Left lung (tissue), 10 donors: ENCODE measurements around the gene PRM1. TPM values are rescaled to one million over a fixed set of nuclear protein-coding genes. Genes with fewer than 3 reads are reported as not detected.
A peak's percentile ranks its signal among the peaks of the same experiment; 100 is the strongest.

Source experiments
- ATAC-seq: fragments of 200-7000 bp; cut with Tn5 transposase; one replicate; pipeline ENCODE4 v1.9.1; 2020; ENCODE audit warnings: moderate library complexity
- DNase-seq, 4 donors: peaks; one replicate each; pipeline ENCODE4 v3.0.0-alpha.2; 2013 to 2020
- H3K27ac ChIP-seq, 2 donors: fragments of 200-600 bp; sonication (generic) in 1 of 2; one replicate each; pipeline versions ENCODE4 v1.5.0 to v1.8.0; 2020 to 2021
- H3K27me3 ChIP-seq, 2 donors: fragments of 200-600 bp; sonication (generic) in 1 of 2; one replicate each; pipeline versions ENCODE4 v1.5.0 to v1.8.0; 2020 to 2021
- H3K36me3 ChIP-seq, 2 donors: fragments of 200-600 bp; sonication (generic) in 1 of 2; one replicate each; pipeline versions ENCODE4 v1.5.0 to v1.8.0; 2020 to 2021
- H3K4me1 ChIP-seq, 2 donors: fragments of 200-600 bp; one replicate each; pipeline ENCODE4 v1.8.0; 2021
- H3K4me3 ChIP-seq, 2 donors: fragments of 200-600 bp; sonication (generic) in 1 of 2; one replicate each; pipeline versions ENCODE4 v1.5.0 to v1.8.0; 2020 to 2021; ENCODE audit warnings: mild to moderate bottlenecking in 1 of 2
- H3K9me3 ChIP-seq, 2 donors: fragments of 200-600 bp; sonication (generic) in 1 of 2; one replicate each; pipeline versions ENCODE4 v1.5.0 to v1.8.0; 2020 to 2021
- intact Hi-C, 2 donors: fragments of 100-400 bp; cut with DNase I; formaldehyde crosslinking; loops; one replicate each; pipeline versions ENCODE4 v1.11.2 to v1.14.2; 2022
- polyA plus RNA-seq, 6 donors: library from polyadenylated mRNA; unstranded; fragments of 120-200 nt; gene quantifications; one replicate each; pipeline ENCODE4 v1.2.1, GENCODE V29; 2013; ENCODE audit not compliant: insufficient read length in 6 of 6
- total RNA-seq, 2 donors: library from RNA; stranded (reverse); fragmentation: NEBNext Ultra II Directional; extraction: Animal tissue kit (Norgen Biotek cat#: 25700); gene quantifications; one replicate each; pipeline ENCODE4 v1.2.1, GENCODE V29; 2021
- TF ChIP-seq, protein P1 (sequence below), 2 donors: fragments of 200-600 bp; sonication (generic) in 1 of 2; IDR thresholded peaks; one replicate each; pipeline versions ENCODE4 v1.5.0 to v1.8.0; 2021; ENCODE audit warnings: antibody characterized with exemption in 2 of 2
- donor health status: DM: no; HTN: yes; CAD: no.
- donor health status: DM: no; HTN: no; CAD: no.

PRM1 gene
- total and polyA plus RNA-seq, 8 donors = 0.44 TPM; not detected in 7

DNA sequence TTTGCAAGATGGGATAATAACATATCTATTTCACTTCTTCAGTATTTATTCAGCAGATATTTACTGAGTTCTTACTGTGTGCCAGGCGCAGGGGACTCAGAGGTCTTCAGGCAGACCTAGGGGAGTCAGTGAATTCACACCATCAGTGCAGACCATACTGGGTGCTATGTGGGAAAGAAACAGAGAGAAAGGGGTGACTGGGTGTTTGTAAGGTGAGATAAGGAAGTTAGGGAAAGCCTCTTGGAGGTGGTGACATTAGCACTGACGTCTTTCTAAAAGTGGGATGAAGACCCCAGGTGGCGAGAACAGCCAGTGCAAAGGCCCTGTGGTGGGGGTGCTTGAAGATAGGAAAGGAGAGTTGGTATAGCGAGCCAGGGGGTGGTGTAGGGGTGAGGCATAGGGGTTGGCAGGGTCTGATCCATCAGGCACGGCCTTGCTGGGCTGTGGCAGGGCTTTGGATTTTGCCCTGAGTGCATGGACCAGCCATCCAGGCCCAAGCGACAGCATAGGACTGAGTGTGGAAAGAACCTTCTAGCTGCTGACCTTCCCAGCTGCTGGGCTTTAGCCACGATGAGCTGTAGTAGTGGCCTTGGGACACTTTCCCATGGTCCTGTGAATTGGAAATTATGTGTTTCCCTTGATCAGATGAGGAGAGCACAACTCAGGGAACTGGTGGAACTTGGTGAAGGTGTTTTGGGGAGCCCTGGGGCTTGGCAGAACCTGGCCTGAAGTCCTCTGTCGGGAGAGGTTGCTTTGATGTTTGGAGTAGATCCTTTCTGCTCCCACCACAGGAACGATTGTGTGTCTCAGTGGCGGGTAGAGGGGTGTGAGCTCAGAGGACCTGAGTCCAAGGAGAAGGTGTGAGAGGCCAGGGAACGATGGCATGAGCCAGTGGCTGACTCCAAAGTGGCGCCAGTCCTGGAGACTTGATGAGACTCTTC, 21.2 kb downstream of the PRM1 start:
- DNase-seq (no peak), ATAC-seq (no peak)
- peaks cover 0 to under 1% of the 10 kb centered on the region in 2 donors for H3K36me3 ChIP-seq
- H3K4me1 ChIP-seq = peaks cover 15 to 28% of the 10 kb centered on the region in 2 donors
- TF ChIP-seq, protein P1, sequence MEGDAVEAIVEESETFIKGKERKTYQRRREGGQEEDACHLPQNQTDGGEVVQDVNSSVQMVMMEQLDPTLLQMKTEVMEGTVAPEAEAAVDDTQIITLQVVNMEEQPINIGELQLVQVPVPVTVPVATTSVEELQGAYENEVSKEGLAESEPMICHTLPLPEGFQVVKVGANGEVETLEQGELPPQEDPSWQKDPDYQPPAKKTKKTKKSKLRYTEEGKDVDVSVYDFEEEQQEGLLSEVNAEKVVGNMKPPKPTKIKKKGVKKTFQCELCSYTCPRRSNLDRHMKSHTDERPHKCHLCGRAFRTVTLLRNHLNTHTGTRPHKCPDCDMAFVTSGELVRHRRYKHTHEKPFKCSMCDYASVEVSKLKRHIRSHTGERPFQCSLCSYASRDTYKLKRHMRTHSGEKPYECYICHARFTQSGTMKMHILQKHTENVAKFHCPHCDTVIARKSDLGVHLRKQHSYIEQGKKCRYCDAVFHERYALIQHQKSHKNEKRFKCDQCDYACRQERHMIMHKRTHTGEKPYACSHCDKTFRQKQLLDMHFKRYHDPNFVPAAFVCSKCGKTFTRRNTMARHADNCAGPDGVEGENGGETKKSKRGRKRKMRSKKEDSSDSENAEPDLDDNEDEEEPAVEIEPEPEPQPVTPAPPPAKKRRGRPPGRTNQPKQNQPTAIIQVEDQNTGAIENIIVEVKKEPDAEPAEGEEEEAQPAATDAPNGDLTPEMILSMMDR (IDR thresholded peaks at IDR 0.05) = no peak
- no peaks in the 10 kb centered on the region for H3K9me3 ChIP-seq
- peak overlapping the region in 1 of 2 donors; percentile 26 for H3K27ac ChIP-seq
- peaks cover 0 to 2% of the 10 kb centered on the region in 2 donors for H3K27me3 ChIP-seq
- H3K4me3 ChIP-seq = no peak overlapping the region
- intact Hi-C loops = loop anchor here in 1 of 2 donors (10.0 kb wide), 1 partner anchor 145 kb away; no protein-coding TSS in a partner anchor

GRCh38 chr16:11258553-11259492, 22.3 kb downstream of the PRM1 start:
- H3K27me3 ChIP-seq = peaks cover 0 to 7% of the 10 kb centered on the region in 2 donors
- no peak overlapping the region for H3K4me3 ChIP-seq
- H3K4me1 ChIP-seq = peaks cover 19 to 37% of the 10 kb centered on the region in 2 donors
- intact Hi-C loops = loop anchor here in 1 of 2 donors (10.0 kb wide), 1 partner anchor 144 kb away; no protein-coding TSS in a partner anchor
- H3K36me3 ChIP-seq = peaks cover 0 to 10% of the 10 kb centered on the region in 2 donors
- peak overlapping the region in 1 of 2 donors; percentile 26 for H3K27ac ChIP-seq
- no peaks in the 10 kb centered on the region for H3K9me3 ChIP-seq
- TF ChIP-seq, protein P1 (IDR thresholded peaks at IDR 0.05) = no peak
- DNase-seq = no peak
- ATAC-seq = no peak

GRCh38 chr16:11257131-11257938, 23.8 kb downstream of the PRM1 start:
- Histone ChIP-seq H3K27ac (peak overlapping the region; percentile 96), H3K9me3 (no peaks in the 10 kb centered on the region), H3K4me1 (peaks cover 25 to 52% of the 10 kb centered on the region in 2 donors), H3K36me3 (peaks cover 0 to 21% of the 10 kb centered on the region in 2 donors), H3K27me3 (peaks cover 0 to 7% of the 10 kb centered on the region in 2 donors), H3K4me3 (peak overlapping the region; percentile 74 to 92)
- peak; percentile 74 to 89 (median 84) for DNase-seq
- TF ChIP-seq, protein P1 (IDR thresholded peaks at IDR 0.05) = peak; percentile 61 to 72
- ATAC-seq = peak; percentile 72
- intact Hi-C loops = loop anchor here in 1 of 2 donors (2.0 to 10.0 kb wide), 2 partner anchors 143 to 287 kb away; no protein-coding TSS in a partner anchor

- DNase-seq (peak in 3 of 4 donors; percentile 52 to 92 (median 80)), ATAC-seq (peak; percentile 54)
- TF ChIP-seq, protein P1 (IDR thresholded peaks at IDR 0.05) = no peak
- peaks cover 0 to 7% of the 10 kb centered on the region in 2 donors for H3K27me3 ChIP-seq
- H3K4me3 ChIP-seq = peak overlapping the region; percentile 74 to 92
- peak overlapping the region; percentile 96 for H3K27ac ChIP-seq
- H3K36me3 ChIP-seq = peaks cover 0 to 26% of the 10 kb centered on the region in 2 donors
- intact Hi-C loops = loop anchor here in 1 of 2 donors (2.0 to 10.0 kb wide), 2 partner anchors 142 to 286 kb away; no protein-coding TSS in a partner anchor
- no peaks in the 10 kb centered on the region for H3K9me3 ChIP-seq
- peaks cover 25 to 57% of the 10 kb centered on the region in 2 donors for H3K4me1 ChIP-seq
Measured at GRCh38 chr16:11256661-11257130, 24.4 kb downstream of the PRM1 start.
